GM23338 (cell line): ENCODE results near the gene SYT12. TPM values are rescaled to one million over a fixed set of nuclear protein-coding genes. Genes with fewer than 3 reads are reported as not detected.

Experiments
- ATAC-seq: fragments of 200-7000 bp; cut with Tn5 transposase; 3 replicates; pipeline ENCODE4 v1.9.1; 2020
- DNase-seq: peaks from one replicate; pipeline ENCODE4 v3.0.0-alpha.2; 2015; ENCODE audit warnings: low spot score
- H2AFZ ChIP-seq: fragments of 200-600 bp; sonication (generic); 2 replicates; pipeline ENCODE4 v1.8.0; 2016; ENCODE audit warnings: antibody characterized with exemption, mild to moderate bottlenecking, moderate library complexity
- H3F3A ChIP-seq: fragments of 200-600 bp; sonication (generic); replicated peaks from 2 replicates; pipeline ENCODE4 v1.8.0; 2017; ENCODE audit warnings: antibody characterized with exemption, mixed run types, low read depth
- H3K27ac ChIP-seq: fragments of 200-600 bp; sonication (generic); 2 replicates; pipeline ENCODE4 v1.6.1; 2016; ENCODE audit warnings: low read depth
- H3K27me3 ChIP-seq: fragments of 200-600 bp; sonication (generic); 2 replicates; pipeline ENCODE4 v1.8.0; 2016; ENCODE audit warnings: mild to moderate bottlenecking, mixed run types, moderate library complexity; ENCODE audit not compliant: insufficient read depth
- H3K36me3 ChIP-seq: fragments of 200-600 bp; sonication (generic); 2 replicates; pipeline ENCODE4 v1.8.0; 2016; ENCODE audit warnings: mild to moderate bottlenecking; ENCODE audit not compliant: insufficient read depth
- H3K4me1 ChIP-seq: fragments of 200-600 bp; sonication (generic); 2 replicates; pipeline ENCODE4 v1.8.0; 2016; ENCODE audit warnings: mild to moderate bottlenecking, moderate library complexity; ENCODE audit not compliant: insufficient read depth
- H3K4me2 ChIP-seq: fragments of 200-600 bp; sonication (generic); 2 replicates; pipeline ENCODE4 v1.7.1; 2017; ENCODE audit warnings: mixed run types
- H3K4me3 ChIP-seq: fragments of 200-600 bp; sonication (generic); 2 replicates; pipeline ENCODE4 v1.6.1; 2016; ENCODE audit warnings: mixed run types
- H3K79me2 ChIP-seq: fragments of 200-600 bp; sonication (generic); replicated peaks from 2 replicates; pipeline ENCODE4 v1.8.0; 2017; ENCODE audit warnings: mild to moderate bottlenecking; ENCODE audit not compliant: insufficient read depth
- H3K9me2 ChIP-seq: fragments of 200-600 bp; sonication (generic); 2 replicates; pipeline ENCODE4 v1.8.0; 2017; ENCODE audit not compliant: insufficient read depth
- H4K20me1 ChIP-seq: fragments of 200-600 bp; sonication (generic); replicated peaks from 2 replicates; pipeline ENCODE4 v1.8.0; 2017; ENCODE audit warnings: mild to moderate bottlenecking; ENCODE audit not compliant: insufficient read depth
- H3K27ac Mint-ChIP-seq: 2 replicates; pipeline ENCODE4 v1.8.0; 2020; ENCODE audit warnings: inconsistent platforms, mild to moderate bottlenecking, moderate library complexity, mixed read lengths
- H3K27me3 Mint-ChIP-seq: 3 replicates; pipeline ENCODE4 v1.8.0; 2022; ENCODE audit warnings: low read depth, mild to moderate bottlenecking, moderate library complexity, mixed read lengths, inconsistent platforms; ENCODE audit not compliant: insufficient read depth, poor library complexity
- H3K36me3 Mint-ChIP-seq: 3 replicates; pipeline ENCODE4 v1.8.0; 2021; ENCODE audit warnings: low read depth, mild to moderate bottlenecking, inconsistent platforms, moderate library complexity, mixed read lengths
- H3K4me1 Mint-ChIP-seq: 3 replicates; pipeline ENCODE4 v1.8.0; 2020; ENCODE audit warnings: mild to moderate bottlenecking, inconsistent platforms, mixed read lengths
- H3K4me3 Mint-ChIP-seq: 3 replicates; pipeline ENCODE4 v1.8.0; 2021; ENCODE audit warnings: moderate library complexity, mild to moderate bottlenecking, inconsistent platforms, mixed read lengths
- H3K9me3 Mint-ChIP-seq: 3 replicates; pipeline ENCODE4 v1.8.0; 2020; ENCODE audit warnings: moderate library complexity, mild to moderate bottlenecking, inconsistent platforms, mixed read lengths
- CREB1 ChIP-seq: fragments of 250-450 bp; sonication (Bioruptor Pico); IDR thresholded peaks from 2 replicates; pipeline ENCODE4 v1.5.0; 2020; ENCODE audit warnings: low read depth, mild to moderate bottlenecking, moderate library complexity
- EZH2 ChIP-seq: fragments of 200-600 bp; sonication (generic); IDR thresholded peaks from one replicate; pipeline ENCODE4 v1.8.0; 2017; ENCODE audit warnings: antibody characterized with exemption, mild to moderate bottlenecking, low read depth; ENCODE audit not compliant: unreplicated experiment
- EZH2phosphoT487 ChIP-seq: fragments of 200-600 bp; sonication (generic); IDR thresholded peaks from one replicate; pipeline ENCODE4 v1.8.1; 2018; ENCODE audit warnings: antibody characterized with exemption; ENCODE audit not compliant: unreplicated experiment
- JUNB ChIP-seq: IDR thresholded peaks from one replicate; pipeline ENCODE4 v1.6.1; 2016; ENCODE audit warnings: antibody characterized with exemption; ENCODE audit not compliant: unreplicated experiment
- NANOG ChIP-seq: IDR thresholded peaks from 2 replicates; pipeline ENCODE4 v1.6.1; 2016; ENCODE audit warnings: antibody characterized with exemption, borderline replicate concordance
- POLR2AphosphoS5 ChIP-seq: IDR thresholded peaks from 2 replicates; pipeline ENCODE4 v1.6.1; 2016; ENCODE audit warnings: antibody characterized with exemption, low read depth
- STAT1 ChIP-seq: IDR thresholded peaks from one replicate; pipeline ENCODE4 v1.6.1; 2016; ENCODE audit warnings: antibody characterized with exemption; ENCODE audit not compliant: unreplicated experiment
- ZNF114 ChIP-seq: fragments of 250-450 bp; sonication (Bioruptor Pico); IDR thresholded peaks from 2 replicates; pipeline ENCODE4 v1.5.0; 2020; ENCODE audit warnings: mild to moderate bottlenecking, moderate library complexity
- ZNF331 ChIP-seq: fragments of 250-450 bp; sonication (Bioruptor Pico); IDR thresholded peaks from 2 replicates; pipeline ENCODE4 v1.5.0; 2020; ENCODE audit warnings: low read depth, mild to moderate bottlenecking, moderate library complexity
- polyA plus RNA-seq: library from polyadenylated mRNA; unstranded; fragments of >200 nt; fragmentation: Nextera tagmentation; extraction: Ambion mirVana; gene quantifications from 2 replicates; pipeline ENCODE4 v1.2.1, GENCODE V29; 2016
- total RNA-seq: library from RNA; depleted of rRNA; stranded (reverse); fragments of >200 nt; shearing (Covaris generic); gene quantifications from 2 replicates; pipeline ENCODE4 v1.2.3, GENCODE V29; 2014
- TF ChIP-seq, protein P1 (sequence below), 2 experiments: fragments of 200-600 bp in 1 of 2; sonication (generic) in 1 of 2; conservative IDR thresholded peaks; 2 replicates each; pipeline versions ENCODE4 v1.5.1 to v1.6.1; 2016 to 2017; ENCODE audit warnings: antibody characterized with exemption in 2 of 2, low read depth in 2 of 2, mild to moderate bottlenecking in 2 of 2, moderate library complexity in 1 of 2
- TF ChIP-seq, protein P2 (sequence below): fragments of 250-450 bp; sonication (Bioruptor Pico); IDR thresholded peaks from 2 replicates; pipeline ENCODE4 v1.5.0; 2020; ENCODE audit warnings: mild to moderate bottlenecking, moderate library complexity

The SYT12 gene
- total and polyA plus RNA-seq, 2 experiments from 2014 or later: 0.92 to 2.5 TPM

DNA sequence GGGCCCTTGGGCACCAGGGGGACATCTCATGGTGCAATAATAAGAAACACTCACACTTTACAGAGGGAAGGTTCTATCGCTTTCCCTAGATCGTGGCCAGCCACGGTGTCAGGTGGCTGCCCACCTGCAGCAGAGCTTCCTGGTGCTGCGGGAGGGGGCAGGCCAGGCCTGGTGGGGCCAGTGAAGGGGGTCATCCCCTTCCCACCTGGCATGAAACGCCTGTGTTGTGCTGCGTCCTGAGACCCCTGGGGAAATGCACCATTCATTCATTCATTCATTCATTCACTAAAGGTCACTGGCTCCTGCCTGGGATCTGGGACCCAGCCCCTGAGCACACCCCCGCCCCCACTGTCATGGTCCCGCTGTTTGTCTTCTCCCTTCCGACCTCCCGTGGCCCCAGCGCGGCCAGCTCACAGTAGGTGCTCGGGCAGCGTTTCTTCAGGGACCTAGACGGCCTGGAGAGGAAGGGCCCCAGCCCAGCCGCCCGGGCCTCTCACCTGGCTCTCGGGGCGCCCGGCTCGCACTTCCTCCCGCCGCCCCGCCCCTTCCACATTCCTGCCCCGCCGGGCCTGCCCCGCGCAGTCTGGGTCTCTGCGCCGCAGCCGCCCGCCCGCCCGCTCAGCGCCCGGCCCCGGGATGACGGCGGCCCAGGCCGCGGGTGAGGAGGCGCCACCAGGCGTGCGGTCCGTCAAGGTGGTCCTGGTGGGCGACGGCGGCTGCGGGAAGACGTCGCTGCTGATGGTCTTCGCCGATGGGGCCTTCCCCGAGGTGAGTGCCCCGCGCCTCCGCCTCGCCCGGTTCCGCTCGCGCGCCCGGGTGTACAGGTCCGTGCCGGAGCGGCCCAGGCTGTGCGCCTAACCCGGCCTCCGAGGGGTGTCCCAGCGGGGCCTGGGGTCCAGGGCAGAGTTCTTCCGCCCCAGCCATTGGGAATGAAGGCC lies 33.6 kb downstream of the SYT12 start, which contains the start of gene RHOD:
RHOD (plus strand) TSS at position 581 of the 938 bp plus-strand sequence; CDS start at position 637, 56 bp downstream.
- Mint-ChIP-seq H3K36me3 (no peaks in the 10 kb centered on the region), H3K27ac (no peak within 1 kb of the TSS), H3K4me3 (peak within 1 kb of the TSS; percentile 81), H3K9me3 (no peaks in the 10 kb centered on the region), H3K4me1 (peaks cover 26% of the 10 kb centered on the region), H3K27me3 (peaks cover 20% of the 10 kb centered on the region)
- H3K27ac ChIP-seq: no peak within 1 kb of the TSS
- H2AFZ ChIP-seq: peak within 1 kb of the TSS; percentile 97
- no peaks in the 10 kb centered on the region for H3K36me3 ChIP-seq
- H4K20me1 ChIP-seq: no peaks in the 10 kb centered on the region
- peak within 1 kb of the TSS; percentile 93 for H3K4me2 ChIP-seq
- H3K9me2 ChIP-seq: no peaks in the 10 kb centered on the region
- no peaks in the 10 kb centered on the region for H3K79me2 ChIP-seq
- peak; percentile 85 for ATAC-seq
- H3K4me3 ChIP-seq: peak within 1 kb of the TSS; percentile 74
- peaks cover 8% of the 10 kb centered on the region for H3K27me3 ChIP-seq
- TF ChIP-seq, protein P1, sequence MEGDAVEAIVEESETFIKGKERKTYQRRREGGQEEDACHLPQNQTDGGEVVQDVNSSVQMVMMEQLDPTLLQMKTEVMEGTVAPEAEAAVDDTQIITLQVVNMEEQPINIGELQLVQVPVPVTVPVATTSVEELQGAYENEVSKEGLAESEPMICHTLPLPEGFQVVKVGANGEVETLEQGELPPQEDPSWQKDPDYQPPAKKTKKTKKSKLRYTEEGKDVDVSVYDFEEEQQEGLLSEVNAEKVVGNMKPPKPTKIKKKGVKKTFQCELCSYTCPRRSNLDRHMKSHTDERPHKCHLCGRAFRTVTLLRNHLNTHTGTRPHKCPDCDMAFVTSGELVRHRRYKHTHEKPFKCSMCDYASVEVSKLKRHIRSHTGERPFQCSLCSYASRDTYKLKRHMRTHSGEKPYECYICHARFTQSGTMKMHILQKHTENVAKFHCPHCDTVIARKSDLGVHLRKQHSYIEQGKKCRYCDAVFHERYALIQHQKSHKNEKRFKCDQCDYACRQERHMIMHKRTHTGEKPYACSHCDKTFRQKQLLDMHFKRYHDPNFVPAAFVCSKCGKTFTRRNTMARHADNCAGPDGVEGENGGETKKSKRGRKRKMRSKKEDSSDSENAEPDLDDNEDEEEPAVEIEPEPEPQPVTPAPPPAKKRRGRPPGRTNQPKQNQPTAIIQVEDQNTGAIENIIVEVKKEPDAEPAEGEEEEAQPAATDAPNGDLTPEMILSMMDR (conservative IDR thresholded peaks at IDR 0.05; ENCODE audit: low read depth in 2 of 2): no peak
- TF ChIP-seq POLR2AphosphoS5 (peak; percentile 35), CREB1 (no peak), EZH2phosphoT487 (no peak), ZNF331 (no peak)
- peak; percentile 90 for DNase-seq
- H3F3A ChIP-seq: 0 out of 2 replicates have a peak, but pooled peaks cover 11% of the 10 kb centered on the region
- H3K4me1 ChIP-seq: peaks cover 21% of the 10 kb centered on the region

DNA sequence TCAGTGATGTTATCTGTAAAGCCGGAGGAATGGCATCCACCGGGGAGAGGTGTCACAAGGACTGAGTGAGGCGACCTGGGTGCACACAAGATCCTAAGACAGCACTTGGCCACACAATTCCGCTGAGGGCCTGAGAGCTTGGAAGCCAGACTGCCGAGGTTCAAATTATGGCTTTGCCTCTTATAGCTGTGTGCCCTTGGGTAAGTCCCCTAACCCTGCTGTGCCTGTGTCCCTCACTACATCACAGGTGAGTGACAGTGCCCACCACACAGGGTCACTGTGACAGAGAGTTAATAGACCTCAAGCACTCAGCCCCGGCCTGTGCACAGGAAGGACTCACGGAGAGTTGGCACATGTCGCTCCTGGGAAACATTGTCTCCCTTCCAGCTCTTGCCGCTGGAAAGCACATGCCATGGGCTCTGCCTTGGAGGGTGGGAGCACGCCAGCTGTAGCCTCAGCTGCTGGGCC lies 34.3 kb downstream of the SYT12 start:
- Histone ChIP-seq H3K9me2 (no peaks in the 10 kb centered on the region), H3K4me1 (peaks cover 21% of the 10 kb centered on the region), H3K27me3 (peaks cover 8% of the 10 kb centered on the region), H3K79me2 (no peaks in the 10 kb centered on the region), H4K20me1 (no peaks in the 10 kb centered on the region), H3K36me3 (no peaks in the 10 kb centered on the region), H2AFZ (peak overlapping the region; percentile 97), H3F3A (0 out of 2 replicates have a peak, but pooled peaks cover 11% of the 10 kb centered on the region), H3K4me2 (peak overlapping the region; percentile 93), H3K4me3 (peak overlapping the region; percentile 74), H3K27ac (no peak overlapping the region)
- Mint-ChIP-seq H3K36me3 (no peaks in the 10 kb centered on the region), H3K9me3 (no peaks in the 10 kb centered on the region), H3K4me1 (peaks cover 26% of the 10 kb centered on the region), H3K27ac (no peak overlapping the region), H3K4me3 (peak overlapping the region; percentile 71), H3K27me3 (peaks cover 17% of the 10 kb centered on the region)
- no peak; the same call in 2 of the 3 replicates for ATAC-seq
- DNase-seq: no peak
- TF ChIP-seq EZH2 (no peak), ZNF331 (no peak), EZH2phosphoT487 (no peak), ZNF114 (CRISPR knock-in tag) (no peak), NANOG (no peak), STAT1 (no peak), JUNB (no peak), POLR2AphosphoS5 (no peak)
- TF ChIP-seq, protein P2, sequence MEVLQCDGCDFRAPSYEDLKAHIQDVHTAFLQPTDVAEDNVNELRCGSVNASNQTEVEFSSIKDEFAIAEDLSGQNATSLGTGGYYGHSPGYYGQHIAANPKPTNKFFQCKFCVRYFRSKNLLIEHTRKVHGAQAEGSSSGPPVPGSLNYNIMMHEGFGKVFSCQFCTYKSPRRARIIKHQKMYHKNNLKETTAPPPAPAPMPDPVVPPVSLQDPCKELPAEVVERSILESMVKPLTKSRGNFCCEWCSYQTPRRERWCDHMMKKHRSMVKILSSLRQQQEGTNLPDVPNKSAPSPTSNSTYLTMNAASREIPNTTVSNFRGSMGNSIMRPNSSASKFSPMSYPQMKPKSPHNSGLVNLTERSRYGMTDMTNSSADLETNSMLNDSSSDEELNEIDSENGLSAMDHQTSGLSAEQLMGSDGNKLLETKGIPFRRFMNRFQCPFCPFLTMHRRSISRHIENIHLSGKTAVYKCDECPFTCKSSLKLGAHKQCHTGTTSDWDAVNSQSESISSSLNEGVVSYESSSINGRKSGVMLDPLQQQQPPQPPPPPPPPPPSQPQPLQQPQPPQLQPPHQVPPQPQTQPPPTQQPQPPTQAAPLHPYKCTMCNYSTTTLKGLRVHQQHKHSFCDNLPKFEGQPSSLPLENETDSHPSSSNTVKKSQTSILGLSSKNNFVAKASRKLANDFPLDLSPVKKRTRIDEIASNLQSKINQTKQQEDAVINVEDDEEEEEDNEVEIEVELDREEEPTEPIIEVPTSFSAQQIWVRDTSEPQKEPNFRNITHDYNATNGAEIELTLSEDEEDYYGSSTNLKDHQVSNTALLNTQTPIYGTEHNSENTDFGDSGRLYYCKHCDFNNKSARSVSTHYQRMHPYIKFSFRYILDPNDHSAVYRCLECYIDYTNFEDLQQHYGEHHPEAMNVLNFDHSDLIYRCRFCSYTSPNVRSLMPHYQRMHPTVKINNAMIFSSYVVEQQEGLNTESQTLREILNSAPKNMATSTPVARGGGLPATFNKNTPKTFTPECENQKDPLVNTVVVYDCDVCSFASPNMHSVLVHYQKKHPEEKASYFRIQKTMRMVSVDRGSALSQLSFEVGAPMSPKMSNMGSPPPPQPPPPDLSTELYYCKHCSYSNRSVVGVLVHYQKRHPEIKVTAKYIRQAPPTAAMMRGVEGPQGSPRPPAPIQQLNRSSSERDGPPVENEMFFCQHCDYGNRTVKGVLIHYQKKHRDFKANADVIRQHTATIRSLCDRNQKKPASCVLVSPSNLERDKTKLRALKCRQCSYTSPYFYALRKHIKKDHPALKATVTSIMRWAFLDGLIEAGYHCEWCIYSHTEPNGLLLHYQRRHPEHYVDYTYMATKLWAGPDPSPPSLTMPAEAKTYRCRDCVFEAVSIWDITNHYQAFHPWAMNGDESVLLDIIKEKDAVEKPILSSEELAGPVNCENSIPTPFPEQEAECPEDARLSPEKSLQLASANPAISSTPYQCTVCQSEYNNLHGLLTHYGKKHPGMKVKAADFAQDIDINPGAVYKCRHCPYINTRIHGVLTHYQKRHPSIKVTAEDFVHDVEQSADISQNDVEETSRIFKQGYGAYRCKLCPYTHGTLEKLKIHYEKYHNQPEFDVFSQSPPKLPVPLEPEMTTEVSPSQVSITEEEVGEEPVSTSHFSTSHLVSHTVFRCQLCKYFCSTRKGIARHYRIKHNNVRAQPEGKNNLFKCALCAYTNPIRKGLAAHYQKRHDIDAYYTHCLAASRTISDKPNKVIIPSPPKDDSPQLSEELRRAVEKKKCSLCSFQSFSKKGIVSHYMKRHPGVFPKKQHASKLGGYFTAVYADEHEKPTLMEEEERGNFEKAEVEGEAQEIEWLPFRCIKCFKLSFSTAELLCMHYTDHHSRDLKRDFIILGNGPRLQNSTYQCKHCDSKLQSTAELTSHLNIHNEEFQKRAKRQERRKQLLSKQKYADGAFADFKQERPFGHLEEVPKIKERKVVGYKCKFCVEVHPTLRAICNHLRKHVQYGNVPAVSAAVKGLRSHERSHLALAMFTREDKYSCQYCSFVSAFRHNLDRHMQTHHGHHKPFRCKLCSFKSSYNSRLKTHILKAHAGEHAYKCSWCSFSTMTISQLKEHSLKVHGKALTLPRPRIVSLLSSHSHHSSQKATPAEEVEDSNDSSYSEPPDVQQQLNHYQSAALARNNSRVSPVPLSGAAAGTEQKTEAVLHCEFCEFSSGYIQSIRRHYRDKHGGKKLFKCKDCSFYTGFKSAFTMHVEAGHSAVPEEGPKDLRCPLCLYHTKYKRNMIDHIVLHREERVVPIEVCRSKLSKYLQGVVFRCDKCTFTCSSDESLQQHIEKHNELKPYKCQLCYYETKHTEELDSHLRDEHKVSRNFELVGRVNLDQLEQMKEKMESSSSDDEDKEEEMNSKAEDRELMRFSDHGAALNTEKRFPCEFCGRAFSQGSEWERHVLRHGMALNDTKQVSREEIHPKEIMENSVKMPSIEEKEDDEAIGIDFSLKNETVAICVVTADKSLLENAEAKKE (CRISPR knock-in tag): no peak
